HG03108 (cell line): ENCODE results near the gene PAPPA.

Source experiments
- ATAC-seq: cut with Tn5 transposase; IDR thresholded peaks from one replicate; pipeline ENCODE4 v1.9.1; 2021; ENCODE audit warnings: moderate library complexity; ENCODE audit not compliant: unreplicated experiment

The PAPPA gene

DNA sequence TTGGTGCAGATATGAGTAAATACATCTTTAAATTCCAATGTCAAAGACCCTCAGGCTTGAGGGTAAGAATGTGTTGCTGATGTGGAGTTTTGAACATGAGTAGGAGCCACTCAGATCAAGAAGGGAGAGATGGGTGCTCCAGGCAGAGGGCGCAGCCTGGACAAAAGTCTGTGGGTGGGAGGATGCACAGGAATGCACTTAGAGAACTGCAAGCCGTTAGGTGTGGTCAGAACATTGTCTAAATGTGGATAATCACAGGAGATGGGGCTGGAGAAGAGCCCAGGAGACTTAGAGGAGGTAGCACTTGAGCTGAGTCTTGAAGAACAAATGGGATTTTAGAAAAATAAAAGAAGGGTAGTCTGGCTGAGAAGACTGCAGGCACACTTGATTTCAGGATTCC, 255.5 kb downstream of the PAPPA start:
- ATAC-seq, result no peak

DNA sequence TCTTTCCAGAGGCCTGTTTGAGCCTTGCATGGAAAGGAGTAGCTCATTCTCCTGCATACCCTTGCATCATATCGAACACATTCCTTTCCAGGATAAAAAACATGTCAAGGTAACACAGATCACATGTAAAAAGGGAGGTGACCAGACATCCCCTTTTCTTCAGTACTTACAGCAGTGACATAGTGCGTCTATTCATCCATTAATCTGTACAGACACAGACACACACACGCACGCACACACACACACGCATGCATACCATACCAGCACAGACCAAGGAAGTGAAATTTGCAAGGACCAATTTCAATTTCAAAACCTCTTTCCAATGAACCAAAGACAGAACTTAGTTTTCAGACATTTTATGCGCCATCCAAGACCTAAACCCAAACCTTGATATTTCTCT, 256.0 kb downstream of the PAPPA start:
- no peak for ATAC-seq

DNA sequence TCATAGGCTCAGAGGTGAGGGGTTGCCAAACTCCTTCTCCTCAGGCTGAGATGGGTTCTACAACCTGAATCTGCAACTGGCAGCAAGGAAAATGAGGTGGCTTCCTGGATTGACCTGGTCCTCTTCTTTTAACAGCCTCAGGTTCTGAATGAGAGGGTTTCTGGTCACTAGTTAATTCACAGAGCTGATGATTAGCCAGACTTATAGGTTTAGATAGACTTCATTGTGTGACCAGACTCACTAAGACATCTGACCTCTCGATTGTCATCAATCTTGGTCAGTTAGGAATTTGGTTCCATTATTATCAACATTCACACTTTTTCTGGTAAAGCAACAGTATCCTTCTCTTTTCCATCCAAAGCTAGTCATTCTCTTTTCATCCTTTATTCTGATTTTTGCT, 257.9 kb downstream of the PAPPA start:
- no peak for ATAC-seq

DNA sequence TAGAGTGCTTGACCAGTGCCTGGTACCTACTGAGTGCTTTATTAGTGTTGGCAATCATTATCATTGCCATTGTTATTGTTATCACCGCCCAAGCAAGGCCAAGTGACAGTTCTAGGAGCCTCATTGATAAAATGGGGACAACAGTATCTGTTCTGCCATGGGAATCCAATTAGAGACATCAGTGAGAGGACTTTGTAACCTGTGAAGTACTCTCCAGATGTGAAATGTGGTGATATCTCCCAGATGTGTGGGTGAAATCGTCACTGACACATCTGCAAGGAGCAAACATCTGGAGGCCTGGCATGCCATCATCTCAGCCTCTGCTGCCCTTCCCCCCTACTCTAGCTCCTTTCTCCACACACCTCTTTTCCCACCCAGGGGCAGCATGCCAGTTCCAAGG, 260.8 kb downstream of the PAPPA start:
- no peak for ATAC-seq

DNA sequence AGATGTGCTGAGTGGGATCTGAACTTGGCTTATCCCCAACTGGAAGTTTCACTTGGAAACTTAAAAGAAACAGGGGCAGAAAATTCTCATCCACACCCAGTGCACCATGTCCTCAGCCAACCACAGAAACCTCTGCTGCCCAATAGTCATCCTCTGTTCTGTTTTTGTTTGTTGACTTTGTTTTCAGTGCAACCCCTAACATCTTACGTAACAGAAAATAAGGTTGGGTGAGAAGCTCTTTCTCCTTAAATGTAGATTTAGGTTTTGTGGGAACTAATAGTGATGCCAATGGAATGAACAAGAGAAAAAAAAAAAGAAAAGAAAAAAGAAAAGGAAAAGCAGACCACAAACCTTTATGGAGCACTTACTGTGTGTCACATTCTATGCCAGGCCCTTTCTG, 262.8 kb downstream of the PAPPA start:
- no peak for ATAC-seq

DNA sequence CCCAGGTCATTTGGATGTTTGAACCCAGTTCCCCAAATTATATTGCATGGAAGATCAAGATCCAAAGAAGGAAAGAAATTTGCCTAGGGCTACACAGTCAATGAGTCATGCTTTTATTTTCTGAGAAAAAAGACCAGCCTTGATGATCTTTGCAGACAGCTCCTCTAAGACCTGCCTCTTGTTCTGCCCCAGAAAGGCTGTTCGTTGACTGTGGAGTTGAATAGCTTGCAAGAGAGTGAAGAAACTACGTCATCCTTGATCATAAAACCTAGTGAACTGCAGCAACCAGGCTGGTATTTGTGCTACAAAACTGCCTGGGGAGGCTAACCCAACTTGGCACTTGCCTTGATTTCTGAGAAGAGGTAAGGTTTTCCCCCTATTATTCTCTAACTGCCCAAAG, 263.9 kb downstream of the PAPPA start:
- no peak for ATAC-seq

DNA sequence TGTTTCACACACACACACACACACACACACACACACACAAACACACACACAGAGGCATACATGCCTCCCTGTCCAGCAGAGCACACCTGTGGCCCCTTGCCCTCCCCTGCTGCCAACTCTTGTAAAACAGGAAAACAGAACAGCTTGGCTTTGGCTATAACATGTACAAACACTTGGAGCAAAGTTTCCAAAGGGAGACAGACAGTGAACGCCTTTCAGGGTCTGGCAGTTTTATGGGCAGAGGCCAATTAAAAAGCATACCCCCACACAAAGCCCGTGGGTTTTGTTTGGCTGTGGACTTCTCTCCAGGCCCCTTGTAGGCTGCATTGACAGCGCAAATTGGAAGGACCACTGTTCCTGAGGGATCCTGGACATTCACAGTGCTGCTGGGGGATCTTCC, 265.6 kb downstream of the PAPPA start:
- no peak for ATAC-seq

DNA sequence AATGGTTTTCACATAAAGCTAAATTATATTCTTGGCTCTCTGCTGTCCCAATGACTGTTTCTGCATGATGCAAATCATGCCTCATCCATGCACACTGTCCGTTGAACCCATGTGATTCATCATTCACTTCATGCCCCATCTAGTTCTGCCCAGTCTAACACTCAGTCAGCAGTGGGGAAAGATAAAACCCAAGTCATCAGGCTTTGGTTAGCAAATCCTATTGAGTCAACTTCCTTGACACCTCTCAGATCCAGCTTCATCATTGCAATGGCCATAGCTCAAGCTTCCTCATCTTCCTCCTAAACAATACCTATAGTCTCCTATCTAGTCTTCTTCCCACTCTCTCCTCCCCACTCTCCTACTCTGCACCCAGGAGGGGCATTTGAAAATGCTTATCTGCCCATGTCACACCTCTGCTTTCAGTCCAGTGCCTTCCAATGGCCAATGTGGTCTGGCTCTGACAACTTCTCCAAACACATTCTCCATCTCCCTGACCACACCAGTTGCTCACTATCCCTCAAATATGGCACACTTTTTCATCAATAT, 267.5 kb downstream of the PAPPA start:
- ATAC-seq, result no peak

DNA sequence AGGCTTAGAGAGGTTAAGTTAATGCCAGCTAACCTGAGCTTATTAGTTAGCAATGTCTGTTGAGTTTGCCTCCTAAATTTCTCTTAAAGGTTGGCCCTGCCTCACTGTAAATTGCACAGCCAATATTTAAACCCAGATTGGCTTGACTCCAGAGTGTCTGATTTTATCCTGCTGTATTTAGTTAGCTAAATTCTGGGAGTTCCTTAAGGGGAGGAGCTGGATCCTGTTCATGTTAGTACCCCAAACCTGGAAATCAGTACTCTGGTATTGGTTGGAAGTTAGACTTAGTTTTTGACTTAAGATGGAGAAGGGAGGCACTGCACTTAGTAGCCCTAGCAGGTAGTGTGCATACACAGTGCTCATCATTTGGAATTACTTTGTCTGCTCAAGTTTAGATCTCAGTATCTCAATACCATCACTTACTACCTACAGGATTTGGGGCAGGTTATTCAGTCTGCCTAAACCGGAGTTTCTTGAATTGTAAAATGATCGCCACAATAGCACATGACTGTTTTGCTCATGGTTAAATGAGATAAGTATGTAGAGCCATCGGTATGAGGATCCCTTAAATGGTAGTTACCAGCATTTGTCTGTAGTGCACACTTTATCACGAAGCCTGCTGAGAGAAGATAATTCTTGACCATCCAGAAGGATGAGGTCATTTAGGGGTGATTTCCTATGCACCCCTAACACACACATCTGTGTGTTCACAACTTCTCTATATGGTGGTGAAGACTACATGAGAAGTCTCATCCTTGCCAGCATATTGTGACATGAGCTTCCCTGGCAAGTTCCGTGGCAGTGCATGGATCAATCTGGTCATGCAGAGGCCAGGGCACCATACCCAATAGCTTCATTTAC, 268.8 kb downstream of the PAPPA start:
- ATAC-seq, result no peak

DNA sequence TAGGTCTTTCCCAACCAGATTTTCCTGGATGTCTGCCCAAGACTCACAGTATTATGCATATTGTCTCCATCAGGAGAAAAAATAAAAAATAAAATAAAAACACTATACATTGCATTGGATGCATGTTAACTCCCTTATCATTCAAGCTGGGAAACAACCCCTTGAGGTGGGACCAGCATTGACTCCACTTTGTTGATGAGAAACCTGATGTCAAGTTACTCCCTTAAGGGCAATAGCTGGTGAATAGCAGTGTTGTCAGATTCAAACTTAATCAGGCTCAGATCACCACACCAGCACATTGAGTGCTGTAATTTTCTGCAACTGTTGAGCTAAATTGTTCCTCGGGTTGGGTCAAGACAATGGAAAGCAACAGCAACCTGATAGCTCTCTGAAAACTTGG, 269.6 kb downstream of the PAPPA start:
- no peak for ATAC-seq

DNA sequence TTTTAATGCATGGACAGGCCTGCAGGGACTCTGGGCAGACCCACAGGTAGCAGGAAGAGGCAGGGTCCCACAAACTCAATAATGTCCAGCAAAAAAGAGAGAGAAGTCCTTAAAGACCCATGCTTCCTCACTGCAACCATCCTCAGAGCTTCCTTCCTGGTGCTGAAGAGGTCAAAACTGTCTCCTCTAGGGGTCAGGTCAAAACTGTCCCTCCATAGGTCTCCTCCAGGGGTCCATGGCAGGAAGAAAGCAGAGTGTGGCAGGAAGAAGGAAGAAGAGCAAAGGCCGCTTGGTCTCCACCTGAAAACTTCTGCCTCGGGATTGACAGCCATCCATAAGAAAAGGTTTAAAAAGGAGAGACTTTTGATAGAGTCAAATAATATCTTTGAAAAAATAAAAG, 271.7 kb downstream of the PAPPA start:
- ATAC-seq, result no peak

DNA sequence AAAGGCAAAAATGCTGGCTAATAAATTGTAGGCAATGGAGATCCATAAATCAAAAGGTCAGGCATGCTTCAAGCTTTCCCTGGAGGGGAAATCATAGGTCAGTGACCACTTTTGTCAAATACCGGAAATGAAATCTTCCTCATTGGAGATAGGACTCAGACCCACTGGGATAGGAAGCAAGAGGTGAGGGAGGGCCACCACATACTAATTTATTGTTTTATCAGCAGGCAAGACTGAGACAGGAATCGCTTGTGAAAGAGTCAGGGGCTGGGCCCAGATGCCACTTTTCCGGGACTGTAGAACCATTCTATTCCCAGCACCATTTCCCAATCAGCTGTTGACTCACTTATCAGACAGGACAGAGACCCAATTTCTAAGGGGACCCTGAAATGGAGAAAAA, 277.3 kb downstream of the PAPPA start:
- no peak for ATAC-seq

DNA sequence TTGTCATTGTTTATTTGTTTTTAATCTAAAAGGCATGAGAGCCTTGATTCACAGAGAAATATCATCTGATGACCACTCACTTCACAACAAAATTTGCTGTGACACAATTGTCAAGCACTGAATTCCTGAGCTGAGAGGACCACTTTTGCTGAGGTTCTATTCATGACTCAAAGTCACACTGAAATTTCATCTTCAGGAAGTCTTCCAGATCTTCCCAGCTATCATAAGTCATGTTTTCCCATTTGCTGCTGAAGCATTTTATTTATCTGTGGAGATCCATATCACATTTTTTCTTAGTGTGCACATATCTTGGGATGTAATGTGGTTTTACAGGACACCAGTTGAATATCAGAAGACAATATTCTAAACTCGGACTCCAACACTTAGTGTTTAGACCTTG, 278.5 kb downstream of the PAPPA start:
- no peak for ATAC-seq

DNA sequence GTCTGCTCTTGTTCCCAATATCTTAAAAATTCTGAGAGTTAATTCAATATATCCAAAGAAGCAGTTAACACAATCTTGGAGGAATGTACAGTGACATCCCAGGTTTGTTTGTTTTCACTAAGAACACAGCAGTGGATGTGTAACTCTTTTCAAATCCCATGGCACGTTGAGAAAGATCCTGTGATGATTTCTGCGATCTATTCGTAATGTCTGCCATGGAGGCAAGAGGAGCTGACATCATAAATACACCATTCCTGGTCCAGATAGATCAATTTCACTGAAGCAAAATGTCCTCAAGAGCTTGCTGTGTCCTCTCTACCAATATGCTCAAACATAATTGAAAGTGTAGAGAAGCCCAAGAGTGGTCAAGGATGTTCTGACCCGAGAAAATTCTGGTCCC, 280.7 kb downstream of the PAPPA start:
- no peak for ATAC-seq

DNA sequence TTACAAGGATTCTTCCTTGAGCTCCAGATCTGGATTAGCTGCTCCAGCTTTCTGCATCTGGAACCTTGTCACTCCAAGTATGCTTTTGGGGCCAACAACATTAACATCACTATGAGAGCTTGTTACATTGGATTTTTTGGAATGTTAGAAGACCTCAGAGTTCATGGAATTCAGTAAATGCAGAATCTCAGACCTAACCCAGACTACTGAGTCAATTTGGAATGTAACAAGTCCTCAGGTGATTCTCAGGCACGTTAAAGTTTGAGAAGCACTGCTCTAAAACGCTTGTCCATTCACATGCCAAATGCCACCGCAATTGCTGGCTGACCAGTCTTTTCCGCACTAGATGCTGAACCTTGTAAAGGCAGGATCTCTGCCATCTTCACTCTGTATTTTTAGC, 282.1 kb downstream of the PAPPA start:
- ATAC-seq, result no peak

DNA sequence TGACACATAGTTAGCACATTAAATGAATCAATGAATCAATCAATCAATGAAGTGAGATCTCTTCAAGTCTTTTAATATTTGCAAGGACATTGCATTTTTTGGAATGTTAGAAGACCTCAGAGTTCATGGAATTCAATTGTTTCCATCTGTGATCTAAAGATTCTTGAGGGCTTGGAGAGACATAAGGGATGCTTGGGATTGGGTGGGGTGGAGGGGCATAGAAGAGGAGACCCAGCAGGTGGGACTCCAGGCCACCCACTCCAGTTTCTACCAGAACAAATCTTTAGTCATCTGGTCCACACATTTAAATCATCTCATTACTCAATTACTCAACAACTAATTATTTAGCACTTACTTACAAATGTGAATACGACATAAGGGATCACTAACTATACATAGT, 282.5 kb downstream of the PAPPA start:
- no peak for ATAC-seq

DNA sequence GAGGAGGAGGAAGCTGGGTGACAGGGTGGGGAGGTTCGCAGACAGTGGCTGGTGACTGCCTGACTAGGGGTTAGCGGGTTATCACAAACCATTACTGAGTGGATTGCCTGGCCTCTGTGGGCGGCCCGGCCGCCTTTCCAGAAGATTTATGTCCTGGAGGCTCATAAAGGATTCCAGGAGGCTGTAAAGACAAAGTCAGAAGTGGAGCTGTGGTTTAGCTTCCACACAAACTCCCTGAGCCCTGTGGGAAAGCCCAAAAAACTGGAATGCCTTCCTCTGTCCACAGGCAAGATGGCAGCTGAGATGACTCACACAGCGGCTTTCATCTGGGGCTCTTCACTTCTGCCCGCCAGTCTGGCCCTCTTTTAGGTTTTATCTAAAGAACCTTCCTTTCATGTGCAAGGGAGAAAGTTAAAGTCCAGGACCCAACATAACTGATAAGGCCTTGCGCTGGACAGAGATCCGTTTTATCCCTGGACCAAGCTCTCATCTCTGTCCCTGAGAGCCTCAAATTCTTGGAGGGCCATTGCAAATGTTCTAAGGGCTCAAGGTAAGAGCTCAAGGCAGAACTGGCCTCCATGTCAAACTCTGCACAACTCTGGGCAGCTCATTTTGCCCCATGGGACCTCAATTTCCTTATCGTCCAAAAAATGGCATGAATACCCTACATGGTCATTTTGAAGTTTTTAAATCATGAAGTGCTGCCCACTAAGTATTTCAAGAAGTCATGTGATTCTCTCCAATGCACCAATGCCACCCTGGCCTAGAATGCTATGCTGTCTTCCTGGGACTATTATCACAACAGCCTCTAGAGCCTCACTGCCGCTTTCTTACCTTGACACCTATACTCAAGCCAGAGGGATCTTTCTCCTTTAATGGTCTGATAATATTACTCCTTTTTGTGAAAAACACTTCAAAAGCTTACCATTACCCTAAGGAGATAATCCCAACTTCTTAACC, 284.1 kb downstream of the PAPPA start:
- ATAC-seq, result no peak

DNA sequence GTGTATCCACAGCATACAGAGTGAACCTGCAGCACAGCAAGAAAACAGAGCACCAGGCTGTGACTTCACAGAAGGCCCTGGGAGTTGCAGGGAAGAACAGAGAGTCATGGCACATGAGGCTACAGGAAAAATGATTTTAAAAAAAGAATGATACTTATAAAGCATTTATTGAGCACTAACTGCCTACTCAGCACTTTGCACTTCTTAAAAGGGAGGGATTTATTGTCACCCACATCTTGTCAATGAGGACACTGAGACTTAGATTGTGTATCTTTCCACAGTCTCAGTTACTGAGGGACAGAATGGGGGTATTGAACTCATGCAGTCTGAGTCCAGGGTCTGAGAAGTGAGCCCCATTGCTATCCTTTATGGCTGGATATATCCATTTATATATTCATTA, 288.9 kb downstream of the PAPPA start:
- no peak for ATAC-seq

DNA sequence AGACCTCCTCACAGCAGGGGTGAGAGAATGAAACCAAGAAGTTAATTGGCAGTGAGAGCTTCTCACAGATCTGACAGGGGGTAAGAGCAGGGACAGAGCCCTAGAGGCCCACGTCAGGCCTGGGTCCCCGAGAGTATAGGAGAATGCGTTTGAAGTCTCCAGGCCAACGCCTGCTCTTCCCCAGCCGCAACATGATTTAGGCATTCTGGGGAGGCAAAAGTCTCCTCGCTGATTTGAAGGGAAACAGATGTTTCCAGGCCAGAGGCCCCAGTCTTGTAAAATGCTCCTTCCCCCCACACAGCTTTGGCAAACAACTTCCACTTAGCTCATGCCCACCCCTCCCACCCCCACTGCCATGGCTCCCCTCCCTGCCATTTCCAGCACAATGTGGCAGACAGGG, 294.3 kb downstream of the PAPPA start:
- no peak for ATAC-seq

DNA sequence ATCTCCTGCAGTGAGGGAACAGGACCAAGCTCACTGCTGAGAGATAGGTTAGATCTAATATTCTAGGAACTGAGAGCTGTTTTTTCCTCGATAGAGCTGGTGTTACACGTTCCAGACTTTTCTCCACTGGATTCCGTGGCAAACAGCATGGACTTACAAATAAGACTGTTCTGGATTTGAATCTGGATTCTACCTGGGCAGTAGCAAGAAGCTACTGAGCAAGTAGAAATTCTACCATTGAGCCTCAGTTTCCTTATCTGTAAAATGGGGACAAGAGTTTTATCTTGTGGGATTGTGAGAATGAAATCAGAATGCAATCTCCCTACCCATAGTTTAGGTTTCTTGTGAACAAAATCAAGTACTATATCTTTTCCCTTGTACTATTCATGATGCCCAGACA, 294.8 kb downstream of the PAPPA start:
- ATAC-seq, result no peak

DNA sequence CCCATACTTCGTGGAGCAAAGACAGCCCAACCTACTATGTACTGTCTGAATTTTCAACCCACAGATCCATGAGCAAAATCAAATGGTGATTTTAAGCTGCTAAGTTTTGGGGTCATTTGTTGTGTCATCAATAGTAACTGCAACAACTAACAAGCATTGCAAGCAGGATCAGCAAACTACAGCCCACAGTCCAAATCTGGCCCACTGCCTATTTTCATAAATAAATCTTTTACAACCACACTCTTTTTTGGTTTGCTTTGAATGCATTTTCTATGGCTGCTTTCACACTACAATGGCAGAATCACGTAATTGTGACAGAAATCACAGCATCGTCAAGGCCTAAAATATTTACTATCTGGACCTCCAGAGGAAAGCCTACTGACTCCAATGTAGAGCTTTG, 296.4 kb downstream of the PAPPA start:
- no peak for ATAC-seq
